OCI-LY7 (cell line): ENCODE measurements around the gene ZNF583. TPM values are rescaled to one million over a fixed set of nuclear protein-coding genes. Genes with fewer than 3 reads are reported as not detected.
A peak's percentile ranks its signal among the peaks of the same experiment; 100 is the strongest.

Experiments
- BruUV-seq: library from RNA; stranded (reverse); fragments of 400-500 nt; replicated peaks from 2 replicates; lab custom pipeline; 2021; lab: Mats Ljungman, UMichigan
- CTCF ChIA-PET: fragments of 300-600 bp; sonication (Branson Sonifier 250); formaldehyde crosslinking; loops from one replicate; lab custom pipeline; 2022; ENCODE audit warnings: antibody characterized with exemption; ENCODE audit not compliant: unreplicated experiment; lab: Charles Lee
- POLR2A ChIA-PET: fragments of 300-600 bp; sonication (Branson Sonifier 250); formaldehyde crosslinking; loops from one replicate; lab custom pipeline; 2022; ENCODE audit warnings: antibody characterized with exemption; lab: Charles Lee
- DNase-seq: peaks from one replicate; pipeline ENCODE4 v3.0.0-alpha.2; 2015; ENCODE audit warnings: low spot score
- H2AFZ ChIP-seq: fragments of 200-600 bp; sonication (generic), shearing (Covaris generic); 2 replicates; pipeline ENCODE4 v1.6.1; 2014; ENCODE audit warnings: mild to moderate bottlenecking, antibody characterized with exemption, low read length, moderate library complexity
- H3K27ac ChIP-seq: fragments of 200-600 bp; sonication (generic); 2 replicates; pipeline ENCODE4 v1.5.1; 2014; ENCODE audit warnings: mixed run types, low read depth, mild to moderate bottlenecking, moderate library complexity, low read length, inconsistent platforms; ENCODE audit not compliant: poor library complexity, severe bottlenecking
- H3K36me3 ChIP-seq: fragments of 200-600 bp; sonication (generic); 2 replicates; pipeline ENCODE4 v1.6.1; 2014; ENCODE audit warnings: mild to moderate bottlenecking, antibody characterized with exemption, low read length, moderate library complexity, mixed read lengths; ENCODE audit not compliant: insufficient read depth
- H3K4me1 ChIP-seq: fragments of 200-600 bp; sonication (generic); 2 replicates; pipeline ENCODE4 v1.5.1; 2014; ENCODE audit warnings: mild to moderate bottlenecking, low read length; ENCODE audit not compliant: insufficient read depth, poor library complexity, severe bottlenecking
- H3K4me2 ChIP-seq: fragments of 200-600 bp; sonication (generic); 2 replicates; pipeline ENCODE4 v1.6.1; 2014; ENCODE audit warnings: mild to moderate bottlenecking, low read length
- H3K4me3 ChIP-seq: fragments of 200-600 bp; sonication (generic); 2 replicates; pipeline ENCODE4 v1.5.1; 2014; ENCODE audit warnings: mild to moderate bottlenecking, low read depth, low read length; ENCODE audit not compliant: poor library complexity, severe bottlenecking
- H3K79me2 ChIP-seq: fragments of 200-600 bp; sonication (generic); 2 replicates; pipeline ENCODE4 v1.6.1; 2016; ENCODE audit warnings: low read depth, mild to moderate bottlenecking, low read length, moderate library complexity, mixed read lengths; ENCODE audit not compliant: insufficient read depth
- H3K9me2 ChIP-seq: fragments of 200-600 bp; sonication (generic); 2 replicates; pipeline ENCODE4 v1.6.1; 2016; ENCODE audit warnings: mild to moderate bottlenecking, low read length, mixed read lengths; ENCODE audit not compliant: insufficient read depth
- H3K9me3 ChIP-seq: fragments of 200-600 bp; sonication (generic); 2 replicates; pipeline ENCODE4 v1.6.1; 2014; ENCODE audit warnings: mild to moderate bottlenecking, mixed run types, low read length, mixed read lengths
- H4K20me1 ChIP-seq: fragments of 200-600 bp; sonication (generic); 2 replicates; pipeline ENCODE4 v1.6.1; 2014; ENCODE audit warnings: mild to moderate bottlenecking, antibody characterized with exemption, low read length, moderate library complexity, mixed read lengths; ENCODE audit not compliant: insufficient read depth
- EZH2phosphoT487 ChIP-seq: fragments of 200-600 bp; sonication (generic); IDR thresholded peaks from 2 replicates; pipeline ENCODE4 v1.6.1; 2018; ENCODE audit warnings: low read depth, borderline replicate concordance, mild to moderate bottlenecking, mixed run types, antibody characterized with exemption, low read length, moderate library complexity, mixed read lengths
- intact Hi-C: fragments of 100-400 bp; cut with micrococcal nuclease; formaldehyde crosslinking; loops from one replicate; pipeline ENCODE4 v1.10.0; 2022; ENCODE audit not compliant: unreplicated experiment
- total RNA-seq, 2 experiments: library from RNA; depleted of rRNA in 1 of 2; stranded (reverse); fragments of >200 nt in 1 of 2; shearing (Covaris generic) in 1 of 2; gene quantifications; 2 replicates each; pipeline ENCODE4 v1.2.3, GENCODE V29; 2014 to 2022
- TF ChIP-seq, protein P1 (sequence below): fragments of 200-600 bp; sonication (generic); conservative IDR thresholded peaks from 2 replicates; pipeline ENCODE4 v1.5.1; 2014; ENCODE audit warnings: mild to moderate bottlenecking, antibody characterized with exemption, low read length, moderate library complexity, mixed read lengths

ZNF583 gene
- total RNA-seq, 2 experiments from 2014 or later, result 0.73 to 3.0 TPM

- Histone ChIP-seq H3K27ac (no peak overlapping the region), H2AFZ (no peak overlapping the region), H3K9me3 (no peaks in the 10 kb centered on the region; the same call in 1 of the 2 replicates), H4K20me1 (no peaks in the 10 kb centered on the region), H3K36me3 (no peaks in the 10 kb centered on the region), H3K4me1 (no peaks in the 10 kb centered on the region), H3K79me2 (no peaks in the 10 kb centered on the region), H3K4me3 (no peak overlapping the region), H3K9me2 (no peaks in the 10 kb centered on the region), H3K4me2 (no peak overlapping the region)
- intact Hi-C loops, result no loop called here
- ChIA-PET CTCF (interaction anchor here (0.7 kb wide), 1 partner anchor 135 kb away, joined by 4 read pairs; no protein-coding TSS in a partner anchor), POLR2A (no interaction called here)
- TF ChIP-seq, protein P1, sequence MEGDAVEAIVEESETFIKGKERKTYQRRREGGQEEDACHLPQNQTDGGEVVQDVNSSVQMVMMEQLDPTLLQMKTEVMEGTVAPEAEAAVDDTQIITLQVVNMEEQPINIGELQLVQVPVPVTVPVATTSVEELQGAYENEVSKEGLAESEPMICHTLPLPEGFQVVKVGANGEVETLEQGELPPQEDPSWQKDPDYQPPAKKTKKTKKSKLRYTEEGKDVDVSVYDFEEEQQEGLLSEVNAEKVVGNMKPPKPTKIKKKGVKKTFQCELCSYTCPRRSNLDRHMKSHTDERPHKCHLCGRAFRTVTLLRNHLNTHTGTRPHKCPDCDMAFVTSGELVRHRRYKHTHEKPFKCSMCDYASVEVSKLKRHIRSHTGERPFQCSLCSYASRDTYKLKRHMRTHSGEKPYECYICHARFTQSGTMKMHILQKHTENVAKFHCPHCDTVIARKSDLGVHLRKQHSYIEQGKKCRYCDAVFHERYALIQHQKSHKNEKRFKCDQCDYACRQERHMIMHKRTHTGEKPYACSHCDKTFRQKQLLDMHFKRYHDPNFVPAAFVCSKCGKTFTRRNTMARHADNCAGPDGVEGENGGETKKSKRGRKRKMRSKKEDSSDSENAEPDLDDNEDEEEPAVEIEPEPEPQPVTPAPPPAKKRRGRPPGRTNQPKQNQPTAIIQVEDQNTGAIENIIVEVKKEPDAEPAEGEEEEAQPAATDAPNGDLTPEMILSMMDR, result no peak
- TF ChIP-seq EZH2phosphoT487, result no peak
- DNase-seq, result no peak
- no TSS peak for BruUV-seq
Measured at GRCh38 chr19:56400485-56400884, 3.6 kb upstream of the ZNF583 start.

DNA sequence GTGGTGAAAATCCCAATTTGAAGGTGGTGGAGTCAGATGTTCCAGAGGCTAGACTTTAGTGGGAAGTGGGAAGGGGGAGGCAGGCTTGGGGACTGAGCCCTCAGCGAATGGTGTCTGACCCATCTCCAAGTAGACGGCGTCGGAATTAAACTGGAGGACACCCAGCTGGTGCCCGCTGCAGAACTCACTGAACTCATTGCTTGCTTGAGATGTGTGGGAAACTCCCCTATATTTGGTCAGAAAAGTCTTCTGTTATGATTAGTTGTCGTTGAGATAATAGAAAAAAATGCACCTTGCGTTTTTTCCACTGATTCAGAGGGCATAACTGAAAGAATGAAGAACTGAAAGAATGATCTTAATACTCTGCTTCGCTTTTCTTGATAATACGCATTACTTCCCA is 871 bp upstream of the ZNF583 start:
- intact Hi-C loops, result no loop called here
- POLR2A ChIA-PET, result interaction anchor here (0.6 kb wide), 1 partner anchor 21 kb away, joined by 3 read pairs; no protein-coding TSS in a partner anchor

DNA sequence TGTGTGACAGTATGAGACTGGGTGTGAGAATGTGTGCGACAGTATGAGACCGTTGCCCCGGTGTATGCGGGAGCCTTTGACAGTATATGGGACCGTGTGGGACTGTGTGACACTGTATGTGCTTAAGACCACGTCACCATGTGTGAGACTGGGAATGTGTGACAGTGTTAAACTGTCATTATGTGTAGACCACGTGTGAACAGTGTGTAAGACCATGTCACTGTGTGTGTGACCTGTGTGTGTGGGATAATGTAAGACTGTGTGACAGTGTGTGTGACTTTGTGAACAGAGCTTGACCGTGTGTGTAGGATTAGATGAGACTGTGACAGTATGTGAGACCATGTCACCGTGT is 549 bp downstream of the ZNF583 start:
- peak overlapping the region; percentile 79; the same call in 1 of the 2 replicates for H2AFZ ChIP-seq
- CTCF ChIA-PET, result no interaction called here

More for the DNA sequence above, 871 bp upstream of the ZNF583 start:
- no peak for DNase-seq
- Histone ChIP-seq H4K20me1 (no peaks in the 10 kb centered on the region), H2AFZ (peak overlapping the region; percentile 79; the same call in 1 of the 2 replicates), H3K4me2 (peak overlapping the region; percentile 56; the same call in 1 of the 2 replicates), H3K79me2 (no peaks in the 10 kb centered on the region), H3K27ac (no peak overlapping the region), H3K36me3 (no peaks in the 10 kb centered on the region), H3K4me1 (no peaks in the 10 kb centered on the region), H3K9me3 (no peaks in the 10 kb centered on the region; the same call in 1 of the 2 replicates), H3K4me3 (peak overlapping the region; percentile 67), H3K9me2 (no peaks in the 10 kb centered on the region)
- no TSS peak for BruUV-seq
- CTCF ChIA-PET, result no interaction called here
- no peak for TF ChIP-seq EZH2phosphoT487
- TF ChIP-seq, protein P1, result no peak

More for the DNA sequence above, 549 bp downstream of the ZNF583 start:
- TF ChIP-seq, protein P1, result no peak
- no peak for TF ChIP-seq EZH2phosphoT487
- Histone ChIP-seq H3K27ac (no peak overlapping the region), H3K36me3 (no peaks in the 10 kb centered on the region), H3K4me1 (no peaks in the 10 kb centered on the region), H3K79me2 (no peaks in the 10 kb centered on the region), H4K20me1 (no peaks in the 10 kb centered on the region), H3K4me2 (peak overlapping the region; percentile 56; the same call in 1 of the 2 replicates), H3K9me3 (no peaks in the 10 kb centered on the region; the same call in 1 of the 2 replicates), H3K9me2 (no peaks in the 10 kb centered on the region), H3K4me3 (peak overlapping the region; percentile 67)
- POLR2A ChIA-PET, result no interaction called here
- BruUV-seq, result no TSS peak
- DNase-seq, result no peak
- intact Hi-C loops, result no loop called here
